Umbilical cord (tissue), 2 donors: ENCODE data around the gene PLCB2. TPM values are rescaled to one million over a fixed set of nuclear protein-coding genes. Genes with fewer than 3 reads are reported as not detected.

Source experiments
- DNase-seq: peaks from one replicate; pipeline ENCODE4 v3.0.0-alpha.2; 2015; ENCODE audit warnings: low spot score
- total RNA-seq: library from RNA; depleted of rRNA; stranded (reverse); fragments of >200 nt; gene quantifications from one replicate; pipeline ENCODE4 v1.2.3, GENCODE V29; 2014; ENCODE audit warnings: low replicate concordance; ENCODE audit not compliant: insufficient read depth

Gene PLCB2
- total RNA-seq, 1 donor from 2014 or later = 6.3 TPM

DNA sequence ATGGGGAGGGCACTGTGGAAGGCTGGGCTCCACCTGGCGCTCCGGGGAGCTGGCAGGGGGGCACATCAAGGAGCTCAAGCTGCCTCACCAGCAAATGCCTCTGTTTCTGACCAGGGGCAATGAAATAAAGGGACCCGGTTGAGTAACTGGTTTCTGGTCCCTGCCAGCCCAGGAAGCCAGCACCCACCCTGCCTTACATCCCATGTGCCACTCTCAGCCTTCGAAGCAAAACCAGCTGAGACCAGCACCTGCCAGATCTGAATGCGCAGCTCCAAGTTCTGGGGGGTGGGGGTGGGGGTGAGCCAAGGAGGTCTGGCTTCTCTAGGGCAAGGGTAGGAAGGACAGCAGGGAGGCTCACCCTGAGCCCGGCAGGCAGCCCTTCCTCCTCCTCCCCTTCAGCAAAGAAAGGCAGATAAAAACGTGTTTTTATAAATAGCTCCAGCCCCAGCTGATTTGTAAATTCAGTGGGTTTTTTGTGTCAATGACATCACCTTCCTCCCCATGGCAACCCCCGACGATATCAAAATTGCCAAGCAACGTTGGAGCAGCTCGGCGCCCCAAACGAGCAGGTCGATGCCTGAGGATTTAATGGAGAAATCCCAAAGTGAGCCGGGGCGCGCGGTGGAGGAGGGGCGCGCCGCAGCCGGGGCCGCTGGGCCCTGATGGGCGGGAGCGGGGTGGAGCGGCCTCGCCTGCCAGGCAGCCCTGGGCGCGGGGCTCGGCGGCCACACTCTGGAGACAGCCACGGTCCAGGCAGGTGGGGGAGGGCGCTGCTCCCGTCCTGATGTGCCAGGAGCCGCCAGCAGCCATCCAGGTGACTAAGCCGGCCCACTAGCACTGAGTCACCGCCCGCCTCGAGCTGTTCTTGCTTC, 69.0 kb downstream of the PLCB2 start, which contains the start of gene PAK6:
Gene PAK6, plus strand, starts transcription at position 532 of the 872 bp plus-strand sequence. CDS start 25,723 bp downstream, outside the sequence.
- DNase-seq = peak; percentile 59

Other genes starting within 250 kb of the PLCB2 start
- 16.9 TPM for gene BMF, start 199.1 kb downstream of the PLCB2 start, total RNA-seq
- 1.7 TPM for gene BUB1B, start 146.9 kb downstream of the PLCB2 start, total RNA-seq
- gene PAK6, start 68.9 kb downstream of the PLCB2 start, total RNA-seq = 9.4 TPM
- gene ANKRD63, start 24.9 kb downstream of the PLCB2 start, total RNA-seq = not detected
- gene INAFM2, start 15.8 kb upstream of the PLCB2 start, total RNA-seq = 26.7 TPM
- 13.0 TPM for gene CCDC9B, start 33.0 kb upstream of the PLCB2 start, total RNA-seq
- not detected for gene PHGR1, start 43.1 kb upstream of the PLCB2 start, total RNA-seq
- gene DISP2, start 50.3 kb upstream of the PLCB2 start, total RNA-seq = 1.2 TPM
- gene KNSTRN, start 74.8 kb upstream of the PLCB2 start, total RNA-seq = 13.5 TPM
- 37.6 TPM for gene IVD, start 97.9 kb upstream of the PLCB2 start, total RNA-seq
- gene BAHD1, start 133.0 kb upstream of the PLCB2 start, total RNA-seq = 5.8 TPM
- gene CHST14, start 163.0 kb upstream of the PLCB2 start, total RNA-seq = 11.1 TPM